Measurements from ENCODE around the gene PDYN.

GRCh38 chr20:1934721-1935573 is 58.9 kb downstream of the PDYN start:
- TF ChIP-seq CREB1 (IDR thresholded peaks at IDR 0.05; ENCODE audit: low read depth) (no peak), CBFB (IDR thresholded peaks at IDR 0.05; ENCODE audit: low read depth) (no peak), POLR2AphosphoS2 (IDR thresholded peaks at IDR 0.05; ENCODE audit: low read depth, low read length) (no peak), CTCF (IDR thresholded peaks at IDR 0.05 in 2 of 3, conservative IDR thresholded peaks at IDR 0.05 in 1 of 3; ENCODE audit: control insufficient read depth in 2 of 3, extremely low read depth in 1 of 3, insufficient read depth in 1 of 3, low read depth in 3 of 3, low read length in 3 of 3) (no peak)

All from GM12878 (cell line).